ENCODE measurements around the gene MYCBP2. TPM values are rescaled to one million over a fixed set of nuclear protein-coding genes. Genes with fewer than 3 reads are reported as not detected.

MYCBP2 gene
- total and polyA plus RNA-seq, 9 donors: 45.6 to 145 (median 100) TPM

DNA sequence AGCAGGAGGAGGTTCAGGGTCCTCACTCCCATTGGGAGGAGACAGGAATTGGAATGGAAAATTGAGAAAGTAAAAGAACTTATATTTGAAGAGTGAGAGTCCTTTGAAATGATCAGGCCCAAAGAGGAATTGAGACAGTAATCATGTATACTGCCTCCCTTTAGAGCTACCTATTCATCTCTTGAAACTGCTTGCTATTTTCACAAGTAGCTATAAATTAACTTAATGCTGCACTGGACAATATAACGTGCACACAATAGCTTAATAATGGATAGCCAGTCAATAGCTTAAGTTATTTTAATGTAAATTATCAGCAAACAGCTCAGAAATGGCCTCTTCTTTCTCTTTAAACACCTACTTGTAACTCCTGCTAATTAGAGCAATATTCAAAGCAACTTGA lies 46.6 kb upstream of the MYCBP2 start:
- no peaks in the 10 kb centered on the region for H3K27me3 ChIP-seq
- H3K27ac ChIP-seq: no peak overlapping the region
- no peaks in the 10 kb centered on the region for H3K9me3 ChIP-seq
- no peak for DNase-seq
- no peak for TF ChIP-seq POLR2A (IDR thresholded peaks at IDR 0.05)
- TF ChIP-seq EP300 (IDR thresholded peaks at IDR 0.05): no peak
- TF ChIP-seq, protein P1, sequence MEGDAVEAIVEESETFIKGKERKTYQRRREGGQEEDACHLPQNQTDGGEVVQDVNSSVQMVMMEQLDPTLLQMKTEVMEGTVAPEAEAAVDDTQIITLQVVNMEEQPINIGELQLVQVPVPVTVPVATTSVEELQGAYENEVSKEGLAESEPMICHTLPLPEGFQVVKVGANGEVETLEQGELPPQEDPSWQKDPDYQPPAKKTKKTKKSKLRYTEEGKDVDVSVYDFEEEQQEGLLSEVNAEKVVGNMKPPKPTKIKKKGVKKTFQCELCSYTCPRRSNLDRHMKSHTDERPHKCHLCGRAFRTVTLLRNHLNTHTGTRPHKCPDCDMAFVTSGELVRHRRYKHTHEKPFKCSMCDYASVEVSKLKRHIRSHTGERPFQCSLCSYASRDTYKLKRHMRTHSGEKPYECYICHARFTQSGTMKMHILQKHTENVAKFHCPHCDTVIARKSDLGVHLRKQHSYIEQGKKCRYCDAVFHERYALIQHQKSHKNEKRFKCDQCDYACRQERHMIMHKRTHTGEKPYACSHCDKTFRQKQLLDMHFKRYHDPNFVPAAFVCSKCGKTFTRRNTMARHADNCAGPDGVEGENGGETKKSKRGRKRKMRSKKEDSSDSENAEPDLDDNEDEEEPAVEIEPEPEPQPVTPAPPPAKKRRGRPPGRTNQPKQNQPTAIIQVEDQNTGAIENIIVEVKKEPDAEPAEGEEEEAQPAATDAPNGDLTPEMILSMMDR (IDR thresholded peaks at IDR 0.05): no peak
- H3K36me3 ChIP-seq: no peaks in the 10 kb centered on the region
- 68 to 84% (median 80%) methylated on average over 1 of the region's 1 CpG for WGBS, 3 donors
- no peaks in the 10 kb centered on the region for H3K4me1 ChIP-seq (ENCODE audit: insufficient read depth)
- no peak overlapping the region for H3K4me3 ChIP-seq
- intact Hi-C loops (cut with DNase I): no loop called here

DNA sequence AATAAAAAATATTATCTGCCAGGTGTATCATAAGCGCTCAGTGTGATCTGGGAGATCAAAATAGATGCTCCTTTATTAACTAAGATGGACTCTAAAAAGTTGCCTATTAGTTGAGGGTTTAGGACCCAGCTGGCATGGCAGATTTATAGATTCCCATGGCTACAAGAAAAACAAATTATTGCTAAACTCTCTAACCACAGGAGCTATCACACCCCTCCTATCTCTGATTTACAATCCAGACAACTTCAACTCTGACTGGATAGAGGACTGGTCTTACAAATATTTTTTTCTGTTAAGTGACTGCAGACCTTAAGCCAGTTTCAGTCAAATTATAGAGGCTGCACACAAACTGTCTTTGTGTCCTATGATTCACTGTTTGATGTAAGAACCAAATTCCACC lies 45.4 kb upstream of the MYCBP2 start:
- no peak overlapping the region for H3K27ac ChIP-seq
- no peaks in the 10 kb centered on the region for H3K4me1 ChIP-seq (ENCODE audit: insufficient read depth)
- TF ChIP-seq POLR2A (IDR thresholded peaks at IDR 0.05) (no peak), EP300 (IDR thresholded peaks at IDR 0.05) (no peak)
- TF ChIP-seq, protein P1 (IDR thresholded peaks at IDR 0.05): no peak
- H3K36me3 ChIP-seq: no peaks in the 10 kb centered on the region
- no peak overlapping the region for H3K4me3 ChIP-seq
- WGBS, 3 donors: 89 to 92% (median 89%) methylated on average over 1 of the region's 1 CpG
- no peak for DNase-seq
- no peaks in the 10 kb centered on the region for H3K27me3 ChIP-seq
- no peaks in the 10 kb centered on the region for H3K9me3 ChIP-seq
- intact Hi-C loops (cut with DNase I): no loop called here

DNA sequence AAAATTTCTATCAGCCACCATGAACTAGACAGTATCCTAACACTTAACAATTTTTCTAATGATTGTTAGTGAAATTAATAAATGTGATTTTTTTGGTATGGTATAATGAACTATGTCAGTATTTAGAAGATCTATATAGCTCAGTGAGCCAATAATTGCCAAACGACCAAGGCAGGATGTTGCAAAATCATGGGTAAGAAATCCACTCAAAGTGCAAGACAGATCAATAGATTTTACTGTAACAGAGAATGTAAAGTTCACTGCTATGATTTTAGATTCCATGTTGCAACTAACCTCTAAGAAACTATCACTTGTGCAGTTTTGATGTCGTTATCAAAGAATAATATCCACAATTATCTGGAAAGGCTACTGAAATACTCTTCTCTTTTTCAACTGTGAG lies 44.0 kb upstream of the MYCBP2 start:
- H3K4me3 ChIP-seq: no peak overlapping the region
- no peak overlapping the region for H3K27ac ChIP-seq
- no peak for DNase-seq
- no peaks in the 10 kb centered on the region for H3K36me3 ChIP-seq
- WGBS, 3 donors: 75 to 86% (median 82%) methylated on average over 2 of the region's 2 CpGs
- intact Hi-C loops (cut with DNase I): no loop called here
- TF ChIP-seq EP300 (IDR thresholded peaks at IDR 0.05) (no peak), POLR2A (IDR thresholded peaks at IDR 0.05) (no peak)
- TF ChIP-seq, protein P1 (IDR thresholded peaks at IDR 0.05): no peak
- H3K4me1 ChIP-seq (ENCODE audit: insufficient read depth): no peaks in the 10 kb centered on the region
- H3K9me3 ChIP-seq: no peaks in the 10 kb centered on the region
- H3K27me3 ChIP-seq: no peaks in the 10 kb centered on the region

DNA sequence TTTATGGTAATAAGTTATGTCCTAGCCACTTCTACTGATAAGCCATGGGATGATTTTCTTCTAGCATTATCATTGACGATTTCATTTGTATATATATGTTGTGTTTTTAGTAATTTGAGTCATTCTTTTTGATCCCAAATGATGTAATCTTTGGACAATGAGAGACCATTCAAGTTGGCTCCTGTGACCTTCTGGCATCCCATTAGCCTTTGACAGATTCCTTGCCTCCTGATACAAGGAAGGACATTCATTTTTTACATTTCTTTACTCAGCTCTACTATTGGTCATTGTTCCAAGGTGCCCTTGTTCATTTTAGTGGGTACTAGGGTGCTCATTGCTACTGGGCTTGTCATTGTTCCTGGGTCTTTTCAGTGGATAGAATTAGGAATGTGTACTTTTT lies 35.3 kb upstream of the MYCBP2 start:
- H3K9me3 ChIP-seq: no peaks in the 10 kb centered on the region
- intact Hi-C loops (cut with DNase I): no loop called here
- H3K27ac ChIP-seq: no peak overlapping the region
- DNase-seq: no peak
- 42 to 59% (median 52%) methylated on average over 1 of the region's 1 CpG for WGBS, 3 donors
- H3K27me3 ChIP-seq: no peaks in the 10 kb centered on the region
- H3K36me3 ChIP-seq: no peaks in the 10 kb centered on the region
- TF ChIP-seq POLR2A (IDR thresholded peaks at IDR 0.05) (no peak), EP300 (IDR thresholded peaks at IDR 0.05) (no peak)
- TF ChIP-seq, protein P1 (IDR thresholded peaks at IDR 0.05): no peak
- H3K4me1 ChIP-seq (ENCODE audit: insufficient read depth): no peaks in the 10 kb centered on the region
- H3K4me3 ChIP-seq: no peak overlapping the region
